Prostate gland (tissue), 2 donors: ENCODE measurements around the gene CELF4.

Experiments
- CTCF ChIP-seq, 4 experiments: fragments of 200-600 bp in 2 of 4; fragments of 450-650 bp in 2 of 4; sonication (generic) in 2 of 4; IDR thresholded peaks; 1 replicate in 3 of 4; 2 replicates in 1 of 4; pipeline ENCODE4 v1.5.1; 2016 to 2019; ENCODE audit warnings: antibody characterized with exemption in 4 of 4, mild to moderate bottlenecking in 2 of 4, moderate library complexity in 2 of 4
- POLR2A ChIP-seq: fragments of 450-650 bp; IDR thresholded peaks from one replicate; pipeline ENCODE4 v1.6.1; 2016; ENCODE audit warnings: antibody characterized with exemption, mild to moderate bottlenecking

GRCh38 chr18:37293359-37293758, 272.2 kb downstream of the CELF4 start:
- TF ChIP-seq CTCF (IDR thresholded peaks at IDR 0.05) (no peak), POLR2A (no peak)
